Nephron progenitor cell (in vitro differentiated cells): ENCODE measurements around the gene TBX21.
"Not testable (repeated sequence)": the region's sequence is repeated elsewhere in the genome, so short reads cannot be mapped to it uniquely, and the experiment has no call there.

ENCODE experiments used
- DNase-seq: peaks from one replicate; pipeline ENCODE4 v3.0.0; 2021
- H3K27ac Mint-ChIP-seq: 2 replicates; pipeline ENCODE4 v1.8.0; 2021; ENCODE audit warnings: mild to moderate bottlenecking, moderate library complexity, mixed read lengths
- H3K27me3 Mint-ChIP-seq: 2 replicates; pipeline ENCODE4 v1.8.0; 2021; ENCODE audit warnings: mild to moderate bottlenecking, low read depth, mixed read lengths; ENCODE audit not compliant: poor library complexity
- H3K36me3 Mint-ChIP-seq: 2 replicates; pipeline ENCODE4 v1.8.0; 2021; ENCODE audit warnings: low read depth, mixed read lengths
- H3K4me1 Mint-ChIP-seq: 2 replicates; pipeline ENCODE4 v1.8.0; 2021; ENCODE audit warnings: mixed read lengths
- H3K4me3 Mint-ChIP-seq: 2 replicates; pipeline ENCODE4 v1.8.0; 2021; ENCODE audit warnings: mild to moderate bottlenecking, moderate library complexity, mixed read lengths
- H3K9me3 Mint-ChIP-seq: 2 replicates; pipeline ENCODE4 v1.8.0; 2021; ENCODE audit warnings: mild to moderate bottlenecking, moderate library complexity, mixed read lengths
- CTCF ChIP-seq: fragments of 200-600 bp; sonication (generic); IDR thresholded peaks from 2 replicates; pipeline ENCODE4 v1.5.0; 2021; ENCODE audit warnings: antibody characterized with exemption

The TBX21 gene

GRCh38 chr17:47739150-47739549 lies 6.1 kb downstream of the TBX21 start:
- peaks cover 76% of the 10 kb centered on the region for H3K27me3 Mint-ChIP-seq
- DNase-seq, result no peak
- H3K27ac Mint-ChIP-seq, result no peak overlapping the region
- no peaks in the 10 kb centered on the region for H3K9me3 Mint-ChIP-seq
- no peak for TF ChIP-seq CTCF
- no peaks in the 10 kb centered on the region for H3K36me3 Mint-ChIP-seq
- H3K4me3 Mint-ChIP-seq, result no peak overlapping the region
- peaks cover 20% of the 10 kb centered on the region for H3K4me1 Mint-ChIP-seq

- H3K4me3 Mint-ChIP-seq, H3K9me3 Mint-ChIP-seq, H3K27ac Mint-ChIP-seq, H3K36me3 Mint-ChIP-seq, DNase-seq: not testable (repeated sequence)
- H3K27me3 Mint-ChIP-seq, result peaks cover 68% of the 10 kb centered on the region
- peaks cover 15% of the 10 kb centered on the region for H3K4me1 Mint-ChIP-seq
Observed at GRCh38 chr17:47739945-47740344, 6.9 kb downstream of the TBX21 start.

- no peaks in the 10 kb centered on the region for H3K9me3 Mint-ChIP-seq
- H3K4me3 Mint-ChIP-seq, result no peak overlapping the region
- peaks cover 62% of the 10 kb centered on the region for H3K27me3 Mint-ChIP-seq
- DNase-seq, result no peak
- H3K36me3 Mint-ChIP-seq, result no peaks in the 10 kb centered on the region
- no peak overlapping the region for H3K27ac Mint-ChIP-seq
- peaks cover 25% of the 10 kb centered on the region for H3K4me1 Mint-ChIP-seq
- TF ChIP-seq CTCF, result no peak
Observed at GRCh38 chr17:47741109-47741792, 8.2 kb downstream of the TBX21 start.

- Mint-ChIP-seq H3K27me3 (peaks cover 59% of the 10 kb centered on the region), H3K36me3 (no peaks in the 10 kb centered on the region), H3K27ac (no peak overlapping the region)
Observed at GRCh38 chr17:47741793-47742145, 8.7 kb downstream of the TBX21 start.

GRCh38 chr17:47742319-47743181 lies 9.5 kb downstream of the TBX21 start:
- Mint-ChIP-seq H3K9me3 (no peaks in the 10 kb centered on the region), H3K36me3 (no peaks in the 10 kb centered on the region), H3K4me1 (peaks cover 25% of the 10 kb centered on the region), H3K4me3 (no peak overlapping the region), H3K27ac (no peak overlapping the region), H3K27me3 (peaks cover 54% of the 10 kb centered on the region)
- peak; percentile 88 for TF ChIP-seq CTCF
- DNase-seq, result peak; percentile 78

More at GRCh38 chr17:47741793-47742145, 8.7 kb downstream of the TBX21 start:
- DNase-seq, result no peak
- H3K4me1 Mint-ChIP-seq, result peaks cover 25% of the 10 kb centered on the region
- H3K4me3 Mint-ChIP-seq, result no peak overlapping the region
- TF ChIP-seq CTCF, result no peak
- no peaks in the 10 kb centered on the region for H3K9me3 Mint-ChIP-seq

GRCh38 chr17:47744168-47745036 lies 11.4 kb downstream of the TBX21 start:
- H3K27ac Mint-ChIP-seq, result no peak overlapping the region
- no peak for DNase-seq
- no peaks in the 10 kb centered on the region for H3K36me3 Mint-ChIP-seq
- no peak for TF ChIP-seq CTCF
- H3K4me1 Mint-ChIP-seq, result peaks cover 25% of the 10 kb centered on the region
- no peaks in the 10 kb centered on the region for H3K9me3 Mint-ChIP-seq
- peaks cover 54% of the 10 kb centered on the region for H3K27me3 Mint-ChIP-seq
- H3K4me3 Mint-ChIP-seq, result no peak overlapping the region
